Uterus (tissue), 4 donors: ENCODE data around the gene DAD1. TPM values are rescaled to one million over a fixed set of nuclear protein-coding genes. Genes with fewer than 3 reads are reported as not detected.

Experiments
- DNase-seq, 2 donors: peaks; one replicate each; pipeline ENCODE4 v3.0.0-alpha.2; 2019 to 2020
- H3K27ac ChIP-seq, 2 donors: fragments of 200-600 bp; sonication (generic); 1 replicate in 1 of 2; 2 replicates in 1 of 2; pipeline ENCODE4 v1.5.1; 2016 to 2018
- H3K27me3 ChIP-seq, 2 donors: fragments of 200-600 bp; sonication (generic); one replicate each; pipeline ENCODE4 v1.5.1; 2018 to 2019; ENCODE audit warnings: control low read depth in 1 of 2
- H3K36me3 ChIP-seq, 2 donors: fragments of 200-600 bp; sonication (generic); one replicate each; pipeline ENCODE4 v1.5.1; 2019; ENCODE audit warnings: control low read depth in 1 of 2
- H3K4me1 ChIP-seq, 2 donors: fragments of 200-600 bp; sonication (generic); one replicate each; pipeline ENCODE4 v1.5.1; 2018 to 2019; ENCODE audit warnings: control low read depth in 1 of 2
- H3K4me3 ChIP-seq, 2 donors: fragments of 200-600 bp; sonication (generic); 1 replicate in 1 of 2; 2 replicates in 1 of 2; pipeline ENCODE4 v1.5.1; 2018 to 2019; ENCODE audit warnings: mild to moderate bottlenecking in 1 of 2
- H3K9me3 ChIP-seq, 2 donors: fragments of 200-600 bp; sonication (generic); one replicate each; pipeline ENCODE4 v1.5.1; 2019; ENCODE audit warnings: control low read depth in 1 of 2
- POLR2A ChIP-seq, 2 donors: fragments of 450-650 bp; IDR thresholded peaks; one replicate each; pipeline ENCODE4 v1.6.1; 2016; ENCODE audit warnings: antibody characterized with exemption in 2 of 2, mild to moderate bottlenecking in 1 of 2, moderate library complexity in 1 of 2
- intact Hi-C: fragments of 100-400 bp; cut with DNase I; formaldehyde crosslinking; loops from one replicate; pipeline ENCODE4 v1.15.1; 2023; ENCODE audit warnings: low total_unique reads
- total RNA-seq, 4 donors: library from RNA; depleted of rRNA in 3 of 4; stranded (reverse); fragments of >200 nt in 3 of 4; gene quantifications; one replicate each; pipeline versions ENCODE4 v1.1.0 to v1.2.4, GENCODE V29; 2014 to 2023
- TF ChIP-seq, protein P1 (sequence below), 4 experiments: fragments of 200-600 bp in 2 of 4; fragments of 450-650 bp in 2 of 4; sonication (generic) in 2 of 4; IDR thresholded peaks; one replicate each; pipeline ENCODE4 v1.5.1; 2016 to 2019; ENCODE audit warnings: antibody characterized with exemption in 4 of 4, mild to moderate bottlenecking in 2 of 4, moderate library complexity in 1 of 4
- donor health status: DM: yes; HTN: yes; CAD: no.

The DAD1 gene
- total RNA-seq, 4 donors from 2014 or later, result 92.2 to 375 (median 207) TPM

DNA sequence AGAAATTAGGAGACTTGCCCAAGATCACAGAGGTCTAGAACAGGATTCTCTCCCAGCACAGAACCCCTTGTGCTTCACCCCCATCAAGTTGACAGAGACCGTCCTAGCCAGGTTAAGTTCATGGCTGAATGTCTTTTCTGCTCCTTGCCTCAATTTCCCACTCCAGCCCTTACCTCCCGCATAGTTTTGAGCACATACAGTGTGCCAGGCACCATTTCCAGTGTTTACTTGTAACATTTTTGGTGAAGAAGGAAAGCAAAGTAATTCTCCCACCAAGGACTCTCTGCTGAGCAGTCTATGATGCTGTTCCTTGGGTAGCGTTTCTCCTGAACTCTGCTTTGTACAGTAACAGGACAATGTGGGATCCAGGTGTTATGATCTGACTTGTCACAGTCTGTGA, 10.3 kb upstream of the DAD1 start:
- peak overlapping the region; percentile 64 to 70 for H3K4me3 ChIP-seq
- no peak for DNase-seq
- peaks cover 0 to 9% of the 10 kb centered on the region in 2 donors for H3K4me1 ChIP-seq
- intact Hi-C loops, result no loop called here
- H3K27me3 ChIP-seq, result no peaks in the 10 kb centered on the region
- TF ChIP-seq, protein P1, sequence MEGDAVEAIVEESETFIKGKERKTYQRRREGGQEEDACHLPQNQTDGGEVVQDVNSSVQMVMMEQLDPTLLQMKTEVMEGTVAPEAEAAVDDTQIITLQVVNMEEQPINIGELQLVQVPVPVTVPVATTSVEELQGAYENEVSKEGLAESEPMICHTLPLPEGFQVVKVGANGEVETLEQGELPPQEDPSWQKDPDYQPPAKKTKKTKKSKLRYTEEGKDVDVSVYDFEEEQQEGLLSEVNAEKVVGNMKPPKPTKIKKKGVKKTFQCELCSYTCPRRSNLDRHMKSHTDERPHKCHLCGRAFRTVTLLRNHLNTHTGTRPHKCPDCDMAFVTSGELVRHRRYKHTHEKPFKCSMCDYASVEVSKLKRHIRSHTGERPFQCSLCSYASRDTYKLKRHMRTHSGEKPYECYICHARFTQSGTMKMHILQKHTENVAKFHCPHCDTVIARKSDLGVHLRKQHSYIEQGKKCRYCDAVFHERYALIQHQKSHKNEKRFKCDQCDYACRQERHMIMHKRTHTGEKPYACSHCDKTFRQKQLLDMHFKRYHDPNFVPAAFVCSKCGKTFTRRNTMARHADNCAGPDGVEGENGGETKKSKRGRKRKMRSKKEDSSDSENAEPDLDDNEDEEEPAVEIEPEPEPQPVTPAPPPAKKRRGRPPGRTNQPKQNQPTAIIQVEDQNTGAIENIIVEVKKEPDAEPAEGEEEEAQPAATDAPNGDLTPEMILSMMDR (IDR thresholded peaks at IDR 0.05), result no peak
- TF ChIP-seq POLR2A (IDR thresholded peaks at IDR 0.05), result no peak
- no peaks in the 10 kb centered on the region for H3K9me3 ChIP-seq
- H3K27ac ChIP-seq, result peak overlapping the region; percentile 88 to 92
- H3K36me3 ChIP-seq, result no peaks in the 10 kb centered on the region

DNA sequence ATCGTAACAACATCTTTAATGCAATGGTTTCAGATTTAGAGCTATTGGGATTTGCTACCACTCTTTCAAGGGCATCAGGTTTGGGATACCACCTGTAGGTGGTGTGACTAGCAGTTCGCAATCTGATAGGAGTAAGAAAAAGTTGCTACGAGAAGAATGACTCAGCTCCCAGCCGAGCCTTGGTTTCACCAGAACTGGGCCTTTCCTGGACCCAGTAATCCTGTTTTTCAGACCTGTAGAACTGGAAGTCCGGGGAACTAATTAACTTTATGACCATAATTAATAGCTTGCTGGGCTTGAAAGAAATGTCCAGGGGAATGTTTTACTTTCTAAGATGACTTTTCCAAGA, 9.8 kb upstream of the DAD1 start:
- Histone ChIP-seq H3K27me3 (no peaks in the 10 kb centered on the region), H3K9me3 (no peaks in the 10 kb centered on the region), H3K4me1 (peaks cover 0 to 9% of the 10 kb centered on the region in 2 donors), H3K4me3 (peak overlapping the region; percentile 64 to 70), H3K36me3 (no peaks in the 10 kb centered on the region), H3K27ac (peak overlapping the region; percentile 88 to 92)
- peak; percentile 41 to 72 for DNase-seq
- no peak for TF ChIP-seq POLR2A (IDR thresholded peaks at IDR 0.05)
- TF ChIP-seq, protein P1 (IDR thresholded peaks at IDR 0.05), result peak in 3 of 4 experiments; percentile 32 to 50 (median 35)
- intact Hi-C loops, result no loop called here

DNA sequence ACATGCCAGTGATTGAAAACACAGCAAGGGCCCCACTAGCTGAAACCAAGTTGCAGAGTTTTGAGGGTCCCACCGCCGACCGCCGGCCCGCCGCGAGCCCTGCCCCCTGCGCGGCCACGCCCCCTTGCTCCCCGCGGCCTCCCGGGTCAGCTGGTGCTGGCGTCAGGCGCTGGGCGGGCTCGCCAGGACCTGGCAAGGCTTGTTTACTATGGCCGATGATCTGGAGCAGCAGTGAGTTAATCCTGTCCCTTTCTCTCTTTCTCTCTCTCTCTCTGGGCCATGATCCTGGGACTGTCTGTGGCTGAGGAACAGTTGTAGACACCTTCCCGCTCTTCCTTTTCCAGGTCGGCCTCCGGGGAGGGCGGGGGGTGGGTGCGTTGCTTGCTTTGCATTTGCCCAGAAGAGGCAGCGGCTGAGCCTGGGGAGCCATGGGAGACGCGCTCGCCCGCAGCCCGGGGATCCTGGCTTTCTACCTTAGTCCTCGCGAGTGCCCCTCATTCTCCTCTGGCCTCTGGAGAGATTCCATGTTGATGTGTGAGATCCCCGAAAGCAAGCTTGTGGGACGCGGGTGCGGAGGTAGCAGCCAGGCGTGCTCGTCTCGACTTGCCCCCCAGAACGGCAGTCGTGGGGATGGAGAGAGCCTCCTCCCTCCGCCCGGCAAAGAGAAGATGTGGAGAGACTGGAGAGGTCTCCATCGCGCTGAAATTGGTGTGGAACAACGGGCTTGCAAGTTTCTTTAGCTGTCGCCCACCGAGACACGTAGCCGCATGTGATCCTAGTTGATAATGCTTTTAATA, 9.3 kb upstream of the DAD1 start, which contains the start of gene ABHD4:
Gene ABHD4 (plus strand): TSS at position 202 of the 797 bp plus-strand sequence. CDS start 7 bp downstream, at position 209.
- H3K4me1 ChIP-seq, result peaks cover 0 to 9% of the 10 kb centered on the region in 2 donors
- TF ChIP-seq POLR2A (IDR thresholded peaks at IDR 0.05), result peak; percentile 84 to 97
- TF ChIP-seq, protein P1 (IDR thresholded peaks at IDR 0.05), result peak in 1 of 4 experiments; percentile 2
- intact Hi-C loops, result no loop called here
- peak within 1 kb of the TSS; percentile 88 to 92 for H3K27ac ChIP-seq
- H3K27me3 ChIP-seq, result no peaks in the 10 kb centered on the region
- peak; percentile 80 for DNase-seq
- H3K4me3 ChIP-seq, result peak within 1 kb of the TSS; percentile 64 to 70
- H3K9me3 ChIP-seq, result no peaks in the 10 kb centered on the region
- H3K36me3 ChIP-seq, result no peaks in the 10 kb centered on the region

DNA sequence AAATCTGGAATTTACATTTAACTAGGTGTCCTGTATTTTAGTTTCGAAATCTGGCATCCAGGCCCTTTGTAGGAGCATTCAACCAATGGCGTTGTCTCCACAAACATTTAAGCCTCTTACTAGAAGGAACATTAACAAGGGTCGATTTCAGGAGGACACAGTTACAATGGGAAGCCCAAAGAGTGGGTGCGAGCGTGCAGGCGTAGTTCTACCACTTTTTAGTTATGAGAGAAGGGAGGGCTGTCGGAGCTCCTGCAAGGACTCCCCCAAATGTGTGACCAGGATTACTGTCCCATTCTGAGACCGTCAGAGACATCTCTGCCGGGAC, 8.7 kb upstream of the DAD1 start:
- Histone ChIP-seq H3K4me3 (peak overlapping the region; percentile 64 to 70), H3K9me3 (no peaks in the 10 kb centered on the region), H3K27ac (peak overlapping the region; percentile 88 to 92), H3K4me1 (peaks cover 0 to 9% of the 10 kb centered on the region in 2 donors), H3K27me3 (no peaks in the 10 kb centered on the region), H3K36me3 (no peaks in the 10 kb centered on the region)
- no peak for DNase-seq
- TF ChIP-seq POLR2A (IDR thresholded peaks at IDR 0.05), result no peak
- TF ChIP-seq, protein P1 (IDR thresholded peaks at IDR 0.05), result no peak
- intact Hi-C loops, result no loop called here

DNA sequence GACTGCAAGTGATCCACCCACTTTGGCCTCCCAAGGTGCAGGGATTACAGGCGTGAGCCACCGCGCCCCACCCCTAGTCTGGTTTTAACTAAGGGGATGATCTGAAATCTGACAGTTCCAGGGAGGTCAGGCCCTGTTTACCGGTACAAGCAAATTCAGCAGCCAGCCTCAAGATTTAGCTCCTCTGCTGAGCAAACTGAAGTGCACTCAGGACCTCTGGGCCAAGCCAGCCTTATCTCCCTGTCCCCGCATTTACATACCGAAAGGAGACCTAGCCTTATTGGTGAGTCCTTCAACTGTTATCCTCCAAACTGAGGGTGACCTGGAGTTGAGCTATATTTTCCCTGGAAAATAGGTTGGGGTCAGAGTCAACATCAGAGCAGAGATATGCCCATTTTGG, 8.2 kb upstream of the DAD1 start:
- intact Hi-C loops, result no loop called here

More for the DNA sequence above, 8.2 kb upstream of the DAD1 start:
- Histone ChIP-seq H3K9me3 (no peaks in the 10 kb centered on the region), H3K27me3 (no peaks in the 10 kb centered on the region), H3K36me3 (no peaks in the 10 kb centered on the region), H3K4me1 (peaks cover 0 to 9% of the 10 kb centered on the region in 2 donors), H3K27ac (peak overlapping the region in 1 of 2 donors; percentile 92), H3K4me3 (no peak overlapping the region)
- DNase-seq, result no peak
- TF ChIP-seq, protein P1 (IDR thresholded peaks at IDR 0.05), result no peak
